ENCODE results near the gene MIOS.

Gene MIOS

DNA sequence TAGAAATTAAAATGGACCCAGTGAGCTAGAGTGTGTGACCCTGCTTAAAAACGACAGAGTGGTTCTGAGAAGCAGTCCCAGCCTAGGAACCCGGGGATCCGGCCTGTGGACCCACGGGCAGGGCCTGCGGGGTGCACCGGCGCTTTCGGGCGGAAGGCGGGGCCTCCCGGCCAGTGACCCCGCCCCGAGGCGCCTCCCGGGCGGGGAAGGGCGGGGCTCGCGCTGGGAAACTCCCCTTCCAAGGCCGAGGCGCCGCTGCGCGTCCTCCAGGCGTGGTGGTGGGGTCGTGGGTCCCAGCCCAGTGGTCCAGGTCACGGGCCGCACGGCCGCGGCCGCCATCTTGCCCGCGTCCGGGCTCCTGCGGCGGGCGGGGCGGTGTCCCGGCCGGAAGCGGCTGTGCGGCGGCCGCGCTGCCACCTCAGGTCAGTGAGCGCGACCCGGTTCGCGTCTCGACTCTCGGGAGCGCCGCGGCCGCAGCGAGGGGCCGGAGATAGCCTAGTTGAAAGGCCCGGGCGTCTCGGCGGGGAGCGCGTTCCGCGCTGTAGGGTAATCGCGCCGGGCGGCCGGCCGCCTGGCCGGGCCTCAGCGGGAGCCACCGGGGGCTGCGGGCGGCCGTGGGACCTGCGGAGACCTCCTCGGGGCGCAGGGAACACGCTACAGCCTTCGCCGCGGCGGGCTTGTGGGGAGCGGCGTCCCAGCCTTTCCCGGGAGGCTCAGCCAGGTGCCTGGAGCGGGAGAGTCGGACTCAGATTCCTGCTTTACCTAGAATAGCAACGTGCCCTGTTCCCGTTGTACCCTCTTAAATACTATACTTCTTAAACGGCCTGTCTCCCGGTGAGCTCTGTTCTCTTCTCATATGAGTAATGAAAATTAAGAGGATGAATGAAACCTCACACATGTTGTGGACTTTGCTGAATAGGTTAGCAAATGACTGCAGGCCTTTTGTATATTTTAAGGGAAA is at the start of gene MIOS:
TSS of gene MIOS (plus strand) at position 234 of the 961 bp plus-strand sequence. CDS start 5,592 bp downstream, outside the sequence.
- H3K4me1 ChIP-seq (ENCODE audit: control insufficient read depth in 5 of 5, insufficient read depth in 5 of 5, low read length in 5 of 5), result peaks cover 2 to 34% (median 24%) of the 10 kb centered on the region in 5 donors
- peaks cover 0 to 3% (median 0%) of the 10 kb centered on the region in 5 donors for H3K36me3 ChIP-seq (ENCODE audit: control insufficient read depth in 5 of 5, insufficient read depth in 5 of 5, low read length in 5 of 5)
- no peaks in the 10 kb centered on the region for H3K9me3 ChIP-seq (ENCODE audit: control insufficient read depth in 5 of 5, low read length in 5 of 5)
- peak within 1 kb of the TSS; percentile 90 for H3K27ac ChIP-seq (ENCODE audit: low read depth, low read length)
- peak within 1 kb of the TSS; percentile 81 to 90 (median 87) for H3K4me3 ChIP-seq (ENCODE audit: low read depth in 1 of 5, low read length in 5 of 5)
- H3K9ac ChIP-seq (ENCODE audit: low read length in 5 of 5), result peak within 1 kb of the TSS; percentile 50 to 99 (median 94)
- H3K27me3 ChIP-seq (ENCODE audit: control insufficient read depth in 5 of 5, insufficient read depth in 4 of 5, low read length in 5 of 5), result no peaks in the 10 kb centered on the region

GRCh38 chr7:7517754-7518153 is 48.9 kb upstream of the MIOS start:
- H3K27ac ChIP-seq (ENCODE audit: low read depth, low read length), result no peak overlapping the region
- no peak overlapping the region for H3K4me3 ChIP-seq (ENCODE audit: low read depth in 1 of 5, low read length in 5 of 5)
- H3K9ac ChIP-seq (ENCODE audit: low read length in 5 of 5), result no peak overlapping the region
- no peaks in the 10 kb centered on the region for H3K27me3 ChIP-seq (ENCODE audit: control insufficient read depth in 5 of 5, insufficient read depth in 4 of 5, low read length in 5 of 5)
- H3K4me1 ChIP-seq (ENCODE audit: control insufficient read depth in 5 of 5, insufficient read depth in 5 of 5, low read length in 5 of 5), result peaks cover 0 to 7% (median 0%) of the 10 kb centered on the region in 5 donors
- H3K36me3 ChIP-seq (ENCODE audit: control insufficient read depth in 5 of 5, insufficient read depth in 5 of 5, low read length in 5 of 5), result no peaks in the 10 kb centered on the region
- H3K9me3 ChIP-seq (ENCODE audit: control insufficient read depth in 5 of 5, low read length in 5 of 5), result no peaks in the 10 kb centered on the region

GRCh38 chr7:7519056-7519455 is 47.6 kb upstream of the MIOS start:
- no peaks in the 10 kb centered on the region for H3K36me3 ChIP-seq (ENCODE audit: control insufficient read depth in 5 of 5, insufficient read depth in 5 of 5, low read length in 5 of 5)
- no peaks in the 10 kb centered on the region for H3K9me3 ChIP-seq (ENCODE audit: control insufficient read depth in 5 of 5, low read length in 5 of 5)
- H3K9ac ChIP-seq (ENCODE audit: low read length in 5 of 5), result no peak overlapping the region
- peaks cover 0 to 7% (median 0%) of the 10 kb centered on the region in 5 donors for H3K4me1 ChIP-seq (ENCODE audit: control insufficient read depth in 5 of 5, insufficient read depth in 5 of 5, low read length in 5 of 5)
- H3K27me3 ChIP-seq (ENCODE audit: control insufficient read depth in 5 of 5, insufficient read depth in 4 of 5, low read length in 5 of 5), result no peaks in the 10 kb centered on the region
- no peak overlapping the region for H3K27ac ChIP-seq (ENCODE audit: low read depth, low read length)
- H3K4me3 ChIP-seq (ENCODE audit: low read depth in 1 of 5, low read length in 5 of 5), result no peak overlapping the region

DNA sequence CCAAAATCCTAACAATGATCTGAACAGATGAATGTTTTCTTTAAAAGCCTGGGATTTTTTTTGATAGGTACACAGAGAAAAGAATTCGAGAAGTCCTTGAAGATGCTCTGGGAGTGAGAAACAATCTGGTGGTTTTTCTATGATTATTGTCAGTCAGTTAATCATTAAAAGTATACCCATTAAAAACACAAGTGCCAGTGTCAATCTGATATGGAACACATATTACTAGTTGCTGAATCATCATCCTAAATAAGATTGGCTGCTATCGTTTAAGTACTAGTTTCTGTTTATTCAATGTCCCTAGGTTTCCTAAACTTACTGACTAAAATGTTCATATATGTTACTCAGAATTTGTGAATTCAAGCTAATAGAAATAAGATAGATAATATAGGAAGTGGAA is 47.2 kb upstream of the MIOS start:
- no peak overlapping the region for H3K4me3 ChIP-seq (ENCODE audit: low read depth in 1 of 5, low read length in 5 of 5)
- no peaks in the 10 kb centered on the region for H3K27me3 ChIP-seq (ENCODE audit: control insufficient read depth in 5 of 5, insufficient read depth in 4 of 5, low read length in 5 of 5)
- peaks cover 0 to 7% (median 0%) of the 10 kb centered on the region in 5 donors for H3K4me1 ChIP-seq (ENCODE audit: control insufficient read depth in 5 of 5, insufficient read depth in 5 of 5, low read length in 5 of 5)
- H3K27ac ChIP-seq (ENCODE audit: low read depth, low read length), result no peak overlapping the region
- no peaks in the 10 kb centered on the region for H3K36me3 ChIP-seq (ENCODE audit: control insufficient read depth in 5 of 5, insufficient read depth in 5 of 5, low read length in 5 of 5)
- H3K9me3 ChIP-seq (ENCODE audit: control insufficient read depth in 5 of 5, low read length in 5 of 5), result no peaks in the 10 kb centered on the region
- H3K9ac ChIP-seq (ENCODE audit: low read length in 5 of 5), result no peak overlapping the region

DNA sequence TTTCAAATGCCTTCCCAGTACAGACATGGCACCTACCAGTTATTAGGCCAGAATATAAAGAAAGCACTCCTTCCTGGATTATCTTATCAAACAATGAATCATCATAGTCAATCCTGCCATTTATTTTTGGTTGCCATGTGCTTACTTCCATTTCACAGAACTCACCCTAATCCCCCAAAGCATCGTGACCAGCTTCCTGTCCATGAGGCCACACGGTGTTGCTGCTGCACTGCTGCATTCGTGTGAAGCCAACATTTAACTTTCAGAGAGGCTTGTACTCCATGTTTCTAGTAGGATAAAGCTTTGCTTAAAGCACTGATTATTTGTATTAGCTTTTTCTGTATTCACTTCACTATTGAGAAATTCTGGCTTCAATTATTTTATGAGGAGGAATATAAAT is 45.4 kb upstream of the MIOS start:
- peaks cover 0 to 7% (median 0%) of the 10 kb centered on the region in 5 donors for H3K4me1 ChIP-seq (ENCODE audit: control insufficient read depth in 5 of 5, insufficient read depth in 5 of 5, low read length in 5 of 5)
- no peak overlapping the region for H3K4me3 ChIP-seq (ENCODE audit: low read depth in 1 of 5, low read length in 5 of 5)
- no peaks in the 10 kb centered on the region for H3K36me3 ChIP-seq (ENCODE audit: control insufficient read depth in 5 of 5, insufficient read depth in 5 of 5, low read length in 5 of 5)
- H3K27ac ChIP-seq (ENCODE audit: low read depth, low read length), result no peak overlapping the region
- H3K9ac ChIP-seq (ENCODE audit: low read length in 5 of 5), result no peak overlapping the region
- no peaks in the 10 kb centered on the region for H3K27me3 ChIP-seq (ENCODE audit: control insufficient read depth in 5 of 5, insufficient read depth in 4 of 5, low read length in 5 of 5)
- H3K9me3 ChIP-seq (ENCODE audit: control insufficient read depth in 5 of 5, low read length in 5 of 5), result no peaks in the 10 kb centered on the region

- H3K27ac ChIP-seq (ENCODE audit: low read depth, low read length), result no peak overlapping the region
- no peaks in the 10 kb centered on the region for H3K27me3 ChIP-seq (ENCODE audit: control insufficient read depth in 5 of 5, insufficient read depth in 4 of 5, low read length in 5 of 5)
Measured at GRCh38 chr7:7522421-7522820, 44.3 kb upstream of the MIOS start.

DNA sequence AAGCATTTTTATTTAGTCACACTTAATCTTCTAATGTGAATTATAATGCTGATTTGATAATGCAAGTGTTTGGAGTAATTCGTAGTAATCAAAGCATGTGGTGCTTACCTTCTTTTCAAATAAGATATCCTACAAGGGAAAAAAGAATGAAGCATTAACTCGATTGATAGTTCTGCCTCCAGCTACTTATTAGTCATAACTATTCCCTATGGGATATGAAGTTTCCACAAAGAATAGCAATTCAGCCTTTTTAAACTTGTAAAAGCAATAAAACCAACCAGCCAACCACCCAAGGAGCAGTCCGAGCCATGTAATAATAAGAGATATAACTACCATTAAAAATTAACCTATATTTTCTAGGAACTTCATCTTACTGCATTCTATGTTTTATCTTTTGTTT is 42.6 kb upstream of the MIOS start:
- H3K4me3 ChIP-seq (ENCODE audit: low read depth in 1 of 5, low read length in 5 of 5), result no peak overlapping the region
- H3K9ac ChIP-seq (ENCODE audit: low read length in 5 of 5), result no peak overlapping the region
- H3K27ac ChIP-seq (ENCODE audit: low read depth, low read length), result no peak overlapping the region
- H3K27me3 ChIP-seq (ENCODE audit: control insufficient read depth in 5 of 5, insufficient read depth in 4 of 5, low read length in 5 of 5), result no peaks in the 10 kb centered on the region
- H3K9me3 ChIP-seq (ENCODE audit: control insufficient read depth in 5 of 5, low read length in 5 of 5), result no peaks in the 10 kb centered on the region
- no peaks in the 10 kb centered on the region for H3K4me1 ChIP-seq (ENCODE audit: control insufficient read depth in 5 of 5, insufficient read depth in 5 of 5, low read length in 5 of 5)
- H3K36me3 ChIP-seq (ENCODE audit: control insufficient read depth in 5 of 5, insufficient read depth in 5 of 5, low read length in 5 of 5), result no peaks in the 10 kb centered on the region

More at GRCh38 chr7:7522421-7522820, 44.3 kb upstream of the MIOS start:
- H3K4me3 ChIP-seq (ENCODE audit: low read depth in 1 of 5, low read length in 5 of 5), result no peak overlapping the region
- H3K9ac ChIP-seq (ENCODE audit: low read length in 5 of 5), result no peak overlapping the region
- peaks cover 0 to 7% (median 0%) of the 10 kb centered on the region in 5 donors for H3K4me1 ChIP-seq (ENCODE audit: control insufficient read depth in 5 of 5, insufficient read depth in 5 of 5, low read length in 5 of 5)
- H3K36me3 ChIP-seq (ENCODE audit: control insufficient read depth in 5 of 5, insufficient read depth in 5 of 5, low read length in 5 of 5), result no peaks in the 10 kb centered on the region
- no peaks in the 10 kb centered on the region for H3K9me3 ChIP-seq (ENCODE audit: control insufficient read depth in 5 of 5, low read length in 5 of 5)

DNA sequence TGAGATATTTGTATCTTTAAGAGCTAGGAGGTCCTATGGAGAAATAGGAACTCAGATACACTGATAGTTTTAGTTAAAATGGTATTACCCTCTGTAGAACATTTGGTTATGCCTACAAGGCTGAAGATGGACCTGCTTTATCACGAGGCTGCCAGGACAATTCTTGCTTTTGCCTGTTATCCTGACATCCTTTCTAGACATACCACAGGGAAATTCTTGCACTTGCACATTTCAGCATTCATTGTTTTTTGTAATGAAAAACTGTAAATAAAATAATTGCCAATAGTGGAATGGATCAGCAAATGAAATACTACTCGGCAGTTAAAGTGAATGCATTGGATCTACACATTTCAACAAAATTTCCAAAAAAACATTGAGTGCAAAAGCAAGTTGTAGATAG is 40.7 kb upstream of the MIOS start:
- H3K27ac ChIP-seq (ENCODE audit: low read depth, low read length), result no peak overlapping the region
- no peaks in the 10 kb centered on the region for H3K4me1 ChIP-seq (ENCODE audit: control insufficient read depth in 5 of 5, insufficient read depth in 5 of 5, low read length in 5 of 5)
- no peaks in the 10 kb centered on the region for H3K36me3 ChIP-seq (ENCODE audit: control insufficient read depth in 5 of 5, insufficient read depth in 5 of 5, low read length in 5 of 5)
- no peaks in the 10 kb centered on the region for H3K9me3 ChIP-seq (ENCODE audit: control insufficient read depth in 5 of 5, low read length in 5 of 5)
- H3K27me3 ChIP-seq (ENCODE audit: control insufficient read depth in 5 of 5, insufficient read depth in 4 of 5, low read length in 5 of 5), result no peaks in the 10 kb centered on the region
- no peak overlapping the region for H3K9ac ChIP-seq (ENCODE audit: low read length in 5 of 5)
- no peak overlapping the region for H3K4me3 ChIP-seq (ENCODE audit: low read depth in 1 of 5, low read length in 5 of 5)

DNA sequence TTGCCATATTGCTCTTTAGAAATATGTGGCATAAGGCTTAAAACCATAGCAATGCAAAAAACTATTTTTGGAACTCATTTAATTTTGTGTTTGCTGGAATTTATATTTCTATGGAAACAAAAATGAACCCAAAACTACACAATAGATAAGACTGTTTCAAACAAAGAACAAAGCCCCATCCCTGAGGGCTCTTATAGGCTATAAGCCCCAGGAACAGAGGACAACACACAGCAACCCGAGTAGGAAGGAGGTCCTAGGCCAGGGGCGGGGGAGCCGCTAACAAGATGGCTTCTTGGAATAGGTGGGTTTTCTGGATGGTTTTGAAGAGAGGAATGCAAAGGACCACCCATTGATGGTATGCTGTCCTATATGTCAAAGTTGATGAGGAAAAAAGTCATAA is 39.6 kb upstream of the MIOS start:
- Histone ChIP-seq H3K9me3 (ENCODE audit: control insufficient read depth in 5 of 5, low read length in 5 of 5) (no peaks in the 10 kb centered on the region), H3K4me3 (ENCODE audit: low read depth in 1 of 5, low read length in 5 of 5) (no peak overlapping the region), H3K36me3 (ENCODE audit: control insufficient read depth in 5 of 5, insufficient read depth in 5 of 5, low read length in 5 of 5) (no peaks in the 10 kb centered on the region), H3K27me3 (ENCODE audit: control insufficient read depth in 5 of 5, insufficient read depth in 4 of 5, low read length in 5 of 5) (no peaks in the 10 kb centered on the region), H3K4me1 (ENCODE audit: control insufficient read depth in 5 of 5, insufficient read depth in 5 of 5, low read length in 5 of 5) (no peaks in the 10 kb centered on the region), H3K27ac (ENCODE audit: low read depth, low read length) (no peak overlapping the region), H3K9ac (ENCODE audit: low read length in 5 of 5) (no peak overlapping the region)

GRCh38 chr7:7529328-7529727 is 37.4 kb upstream of the MIOS start:
- H3K27ac ChIP-seq (ENCODE audit: low read depth, low read length), result no peak overlapping the region
- H3K4me1 ChIP-seq (ENCODE audit: control insufficient read depth in 5 of 5, insufficient read depth in 5 of 5, low read length in 5 of 5), result no peaks in the 10 kb centered on the region

More at GRCh38 chr7:7529328-7529727, 37.4 kb upstream of the MIOS start:
- Histone ChIP-seq H3K9ac (ENCODE audit: low read length in 5 of 5) (no peak overlapping the region), H3K27me3 (ENCODE audit: control insufficient read depth in 5 of 5, insufficient read depth in 4 of 5, low read length in 5 of 5) (no peaks in the 10 kb centered on the region), H3K4me3 (ENCODE audit: low read depth in 1 of 5, low read length in 5 of 5) (no peak overlapping the region), H3K36me3 (ENCODE audit: control insufficient read depth in 5 of 5, insufficient read depth in 5 of 5, low read length in 5 of 5) (no peaks in the 10 kb centered on the region), H3K9me3 (ENCODE audit: control insufficient read depth in 5 of 5, low read length in 5 of 5) (no peaks in the 10 kb centered on the region)

Data from subcutaneous abdominal adipose tissue (tissue), 5 donors.